Measurements from ENCODE around the gene VN1R5.
"Not testable (repeated sequence)": the region's sequence is repeated elsewhere in the genome, so short reads cannot be mapped to it uniquely, and the experiment has no call there.

Gene VN1R5

DNA sequence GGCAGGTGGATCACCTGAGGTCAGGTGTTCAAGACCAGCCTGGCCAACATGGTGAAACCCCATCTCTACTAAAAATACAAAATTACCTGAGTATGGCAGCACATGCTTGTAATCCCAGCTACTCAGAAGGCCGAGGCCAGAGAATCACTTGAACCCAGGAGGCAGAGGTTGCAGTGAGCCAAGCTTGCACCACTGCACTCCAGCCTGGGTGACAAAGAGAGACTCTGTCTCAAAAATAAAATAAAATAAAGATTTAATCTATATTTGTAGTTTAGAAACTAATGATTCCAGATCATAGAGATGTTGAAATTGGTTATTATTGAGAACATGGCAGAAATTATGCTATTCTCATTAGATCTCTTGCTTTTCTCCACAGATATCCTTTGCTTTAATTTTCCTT, at the start of gene VN1R5:
Gene VN1R5, plus strand, starts transcription at position 301 of the 400 bp plus-strand sequence.
- DNase-seq (ENCODE audit: low read depth, low spot score); in situ Hi-C loops (cut with HindIII; ENCODE audit: low sequenced_read_pairs); H3K4me3 ChIP-seq (ENCODE audit: low read depth, low read length): not testable (repeated sequence)

DNA sequence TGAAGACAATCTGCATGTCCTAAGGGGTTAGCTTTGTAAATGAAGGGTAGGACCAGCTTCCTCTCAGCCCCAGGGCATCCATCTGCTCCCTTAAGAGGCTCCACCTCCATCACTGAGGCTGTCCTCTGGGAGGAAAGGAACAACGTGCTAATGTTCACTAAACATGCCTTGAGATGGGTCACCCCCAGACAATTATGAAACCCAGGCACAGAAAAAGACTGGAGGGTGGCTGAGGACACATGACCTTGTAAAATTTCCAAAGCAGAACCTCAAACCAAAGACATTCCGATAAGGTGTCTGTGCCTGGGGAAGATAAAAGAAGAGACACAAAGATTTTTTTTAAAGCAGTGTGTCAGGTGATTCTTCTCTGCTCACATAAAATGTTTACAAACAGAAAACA, 46.5 kb upstream of the VN1R5 start:
- in situ Hi-C loops (cut with HindIII; ENCODE audit: low sequenced_read_pairs) = no loop called here
- TF ChIP-seq, protein P1, sequence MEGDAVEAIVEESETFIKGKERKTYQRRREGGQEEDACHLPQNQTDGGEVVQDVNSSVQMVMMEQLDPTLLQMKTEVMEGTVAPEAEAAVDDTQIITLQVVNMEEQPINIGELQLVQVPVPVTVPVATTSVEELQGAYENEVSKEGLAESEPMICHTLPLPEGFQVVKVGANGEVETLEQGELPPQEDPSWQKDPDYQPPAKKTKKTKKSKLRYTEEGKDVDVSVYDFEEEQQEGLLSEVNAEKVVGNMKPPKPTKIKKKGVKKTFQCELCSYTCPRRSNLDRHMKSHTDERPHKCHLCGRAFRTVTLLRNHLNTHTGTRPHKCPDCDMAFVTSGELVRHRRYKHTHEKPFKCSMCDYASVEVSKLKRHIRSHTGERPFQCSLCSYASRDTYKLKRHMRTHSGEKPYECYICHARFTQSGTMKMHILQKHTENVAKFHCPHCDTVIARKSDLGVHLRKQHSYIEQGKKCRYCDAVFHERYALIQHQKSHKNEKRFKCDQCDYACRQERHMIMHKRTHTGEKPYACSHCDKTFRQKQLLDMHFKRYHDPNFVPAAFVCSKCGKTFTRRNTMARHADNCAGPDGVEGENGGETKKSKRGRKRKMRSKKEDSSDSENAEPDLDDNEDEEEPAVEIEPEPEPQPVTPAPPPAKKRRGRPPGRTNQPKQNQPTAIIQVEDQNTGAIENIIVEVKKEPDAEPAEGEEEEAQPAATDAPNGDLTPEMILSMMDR (IDR thresholded peaks at IDR 0.05; ENCODE audit: low read depth, low read length) = no peak
- peak overlapping the region; percentile 88 for H3K4me3 ChIP-seq (ENCODE audit: low read depth, low read length)
- no peak for DNase-seq (ENCODE audit: low read depth, low spot score)

DNA sequence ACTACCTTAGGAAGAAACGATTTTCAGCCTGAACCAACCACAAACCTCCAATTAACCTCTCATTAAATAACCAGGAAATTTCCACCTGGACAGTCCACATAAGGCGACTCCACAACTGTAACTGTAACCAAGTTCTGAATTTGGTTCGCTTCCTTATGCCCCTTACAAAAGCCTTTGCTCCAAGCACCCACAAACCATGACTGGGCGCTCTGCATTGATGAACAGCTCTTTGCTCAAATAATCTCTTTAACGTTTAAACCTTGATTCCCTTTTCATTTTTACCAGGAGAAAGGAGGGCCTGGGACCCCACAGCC, 45.9 kb upstream of the VN1R5 start:
- in situ Hi-C loops (cut with HindIII; ENCODE audit: low sequenced_read_pairs) = no loop called here
- H3K4me3 ChIP-seq (ENCODE audit: low read depth, low read length) = peak overlapping the region; percentile 88
- TF ChIP-seq, protein P1 (IDR thresholded peaks at IDR 0.05; ENCODE audit: low read depth, low read length) = no peak
- DNase-seq (ENCODE audit: low read depth, low spot score) = peak; percentile 24

DNA sequence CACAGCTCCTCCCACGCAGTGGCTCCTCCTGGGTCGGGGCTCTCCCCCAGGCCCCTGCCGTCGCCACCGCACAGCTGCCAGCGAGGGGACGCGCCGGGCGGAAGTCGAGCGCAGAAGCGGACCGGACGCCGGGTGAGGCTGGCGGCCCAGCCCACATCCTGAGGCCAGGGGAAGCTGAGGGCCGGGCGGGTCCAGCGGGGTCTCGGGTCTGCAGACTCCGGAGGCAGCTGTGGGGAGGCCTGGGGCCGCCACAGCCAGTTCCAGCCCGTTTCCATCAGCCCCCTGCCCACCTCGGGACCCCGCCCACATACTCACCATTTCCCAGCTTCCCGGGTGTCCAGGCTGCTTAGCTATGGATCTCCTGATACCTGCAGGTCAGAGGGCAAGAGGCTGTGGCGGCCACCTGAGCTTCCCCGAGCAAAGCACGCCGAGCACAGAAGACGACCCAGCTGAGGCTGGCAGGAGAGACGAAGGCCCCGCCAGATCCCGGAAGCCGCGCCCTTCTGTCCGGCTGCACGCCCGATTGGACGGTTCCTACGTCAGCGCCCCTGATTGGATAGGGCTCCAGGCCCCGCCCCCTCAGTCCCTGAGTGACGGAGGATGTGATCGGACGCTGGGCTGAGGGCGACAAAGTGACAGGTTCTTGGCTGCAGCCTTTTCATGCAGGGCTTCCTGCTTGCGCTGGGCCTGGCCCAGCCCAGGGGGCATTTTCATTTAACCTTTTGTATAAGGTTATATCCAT, 45.3 kb upstream of the VN1R5 start:
- peak; percentile 88 for DNase-seq (ENCODE audit: low read depth, low spot score)
- H3K4me3 ChIP-seq (ENCODE audit: low read depth, low read length) = peak overlapping the region; percentile 88
- in situ Hi-C loops (cut with HindIII; ENCODE audit: low sequenced_read_pairs) = no loop called here
- TF ChIP-seq, protein P1 (IDR thresholded peaks at IDR 0.05; ENCODE audit: low read depth, low read length) = no peak

DNA sequence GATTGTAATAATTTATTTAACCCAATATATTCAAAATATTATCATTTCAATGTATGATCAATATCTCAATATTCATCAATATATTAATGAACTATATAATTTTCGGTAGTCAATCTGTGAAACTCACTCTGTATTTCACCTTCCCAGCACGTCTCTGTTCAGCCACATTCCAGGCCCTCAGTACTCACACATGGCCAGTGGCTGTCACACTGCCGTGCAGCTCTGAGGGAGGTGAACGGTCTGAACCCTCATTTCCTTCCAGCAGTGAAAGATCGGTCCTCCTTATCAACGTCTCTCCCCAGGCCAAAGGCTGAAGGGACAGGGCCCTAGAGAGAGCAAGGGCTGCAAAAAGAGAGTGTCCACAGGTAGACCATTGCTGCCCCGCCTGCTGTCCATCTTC, 44.5 kb upstream of the VN1R5 start:
- no peak overlapping the region for H3K4me3 ChIP-seq (ENCODE audit: low read depth, low read length)
- in situ Hi-C loops (cut with HindIII; ENCODE audit: low sequenced_read_pairs) = no loop called here
- TF ChIP-seq, protein P1 (IDR thresholded peaks at IDR 0.05; ENCODE audit: low read depth, low read length) = no peak
- DNase-seq (ENCODE audit: low read depth, low spot score) = no peak

DNA sequence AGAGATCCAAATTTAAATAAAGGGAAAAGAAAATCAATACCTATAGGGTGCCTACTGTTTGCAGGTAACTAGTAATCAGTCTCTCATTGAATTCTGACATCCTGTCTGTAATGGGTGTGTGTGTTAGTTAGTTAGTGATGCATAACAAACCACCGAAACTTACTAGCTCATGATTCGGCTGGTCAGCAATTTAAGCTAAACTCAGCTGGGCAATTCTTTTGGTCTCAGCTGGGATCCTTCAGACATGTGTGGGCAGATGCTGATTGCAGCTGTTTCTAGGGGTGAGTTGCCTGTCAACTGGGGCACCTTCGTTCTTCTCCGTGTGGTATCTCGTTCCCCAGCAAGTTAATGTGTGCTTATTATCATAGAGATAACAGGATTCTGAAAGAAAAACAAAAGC, 43.9 kb upstream of the VN1R5 start:
- TF ChIP-seq, protein P1 (IDR thresholded peaks at IDR 0.05; ENCODE audit: low read depth, low read length) = no peak

DNA sequence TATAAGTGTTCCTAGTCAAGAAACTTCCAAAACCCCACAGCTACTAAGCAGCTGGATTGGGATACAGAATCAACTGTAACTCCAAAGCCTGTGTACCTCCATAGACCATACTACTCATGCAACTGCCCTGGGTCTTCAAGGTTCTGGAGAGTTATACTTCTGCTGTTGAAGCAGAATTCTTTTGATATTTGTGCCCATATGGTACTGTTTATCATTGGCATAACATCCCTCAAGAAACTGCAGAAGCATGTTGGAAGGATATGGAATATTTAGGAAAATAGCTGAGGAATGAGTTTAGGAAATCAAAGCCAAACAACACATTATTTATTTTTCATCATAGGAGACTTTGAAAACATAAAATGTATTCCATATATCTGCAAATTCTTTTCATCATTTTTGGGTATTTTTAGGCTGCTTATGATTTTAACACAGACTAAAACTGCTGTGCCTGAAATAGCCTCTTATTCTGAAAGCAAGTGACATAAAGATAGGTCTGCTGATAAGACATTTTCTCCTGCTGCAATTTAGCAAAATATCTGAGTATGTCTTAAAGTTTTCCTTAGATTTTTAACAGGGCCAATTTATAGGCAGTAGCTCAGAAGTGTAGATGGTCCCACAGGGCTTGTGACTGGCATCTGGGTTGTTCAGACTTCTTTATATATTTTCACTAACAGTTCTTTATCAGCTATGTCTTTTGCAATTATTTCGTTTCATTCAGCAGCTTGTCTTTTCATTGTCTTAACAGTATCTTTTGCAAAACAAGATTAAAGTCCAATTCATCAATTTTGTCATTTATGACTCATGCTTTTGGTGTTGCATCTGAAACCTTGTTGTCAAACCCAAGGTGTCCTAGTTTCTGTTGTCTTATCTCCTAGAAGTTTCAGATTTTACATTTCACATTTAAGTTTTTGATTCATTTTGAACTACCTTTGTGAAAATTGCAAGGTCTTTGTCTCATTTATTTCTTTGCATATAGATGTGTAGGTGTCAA, 43.0 kb upstream of the VN1R5 start:
- TF ChIP-seq, protein P1 (IDR thresholded peaks at IDR 0.05; ENCODE audit: low read depth, low read length) = no peak
- in situ Hi-C loops (cut with HindIII; ENCODE audit: low sequenced_read_pairs) = no loop called here
- no peak overlapping the region for H3K4me3 ChIP-seq (ENCODE audit: low read depth, low read length)
- no peak for DNase-seq (ENCODE audit: low read depth, low spot score)

More for the DNA sequence above, 43.9 kb upstream of the VN1R5 start:
- DNase-seq (ENCODE audit: low read depth, low spot score) = no peak
- H3K4me3 ChIP-seq (ENCODE audit: low read depth, low read length) = no peak overlapping the region
- in situ Hi-C loops (cut with HindIII; ENCODE audit: low sequenced_read_pairs) = no loop called here

Measured in astrocyte of the spinal cord (primary cell).